HG03469 (cell line): ENCODE measurements around the gene ITPRIPL1.
A peak's percentile ranks its signal among the peaks of the same experiment; 100 is the strongest.

ENCODE experiments used
- ATAC-seq: cut with Tn5 transposase; IDR thresholded peaks from one replicate; pipeline ENCODE4 v1.9.1; 2021; ENCODE audit warnings: mild to moderate bottlenecking, moderate library complexity, moderate number of reproducible peaks; ENCODE audit not compliant: unreplicated experiment

The ITPRIPL1 gene

DNA sequence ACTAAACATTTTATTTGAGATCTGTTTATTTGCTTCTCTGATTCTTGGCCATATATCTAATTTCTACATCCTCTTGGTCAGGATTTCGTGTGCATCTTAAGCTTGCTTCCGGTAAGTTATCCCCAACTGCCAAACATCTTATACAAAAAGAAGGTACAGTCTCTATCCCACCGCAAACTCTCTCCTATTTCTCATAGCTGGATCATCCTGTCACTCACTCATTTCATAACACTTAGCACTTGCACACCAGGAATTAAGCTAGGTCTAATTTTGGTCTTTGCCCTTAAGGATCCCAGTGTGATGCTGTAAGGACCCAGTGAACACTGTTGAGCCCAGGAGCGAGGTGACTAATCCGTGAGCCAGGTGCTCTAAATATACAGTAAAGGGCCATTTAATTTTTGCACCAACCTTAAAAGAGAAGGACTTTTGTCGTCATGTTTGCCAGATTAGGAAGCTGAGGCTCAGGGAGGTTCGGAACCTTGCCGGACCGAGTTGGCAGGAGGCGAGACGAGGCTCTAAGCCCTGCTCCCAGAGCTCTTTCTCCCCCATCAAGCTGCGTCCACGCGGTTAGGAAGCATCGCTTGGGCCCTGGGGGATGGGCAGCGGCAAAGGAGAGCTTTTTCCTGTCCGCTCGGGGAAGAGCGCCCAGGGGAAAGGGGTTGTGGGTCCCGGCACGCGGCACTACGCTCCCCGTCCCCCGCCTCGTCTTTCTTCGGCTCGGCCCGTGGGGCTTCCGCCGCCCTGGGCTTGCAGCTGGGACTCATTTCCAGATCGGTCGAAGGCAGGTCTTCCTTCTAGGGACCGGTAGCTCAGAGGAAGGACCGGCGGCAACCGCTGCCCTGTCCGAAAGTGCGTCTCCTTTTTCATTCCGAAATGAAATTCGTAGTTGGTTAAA, 4.1 kb upstream of the ITPRIPL1 start:
- no peak for ATAC-seq

- no peak for ATAC-seq
Observed at GRCh38 chr2:96323849-96324248, 1.3 kb upstream of the ITPRIPL1 start.

- no peak for ATAC-seq
Observed at GRCh38 chr2:96324721-96325040, 436 bp upstream of the ITPRIPL1 start.

DNA sequence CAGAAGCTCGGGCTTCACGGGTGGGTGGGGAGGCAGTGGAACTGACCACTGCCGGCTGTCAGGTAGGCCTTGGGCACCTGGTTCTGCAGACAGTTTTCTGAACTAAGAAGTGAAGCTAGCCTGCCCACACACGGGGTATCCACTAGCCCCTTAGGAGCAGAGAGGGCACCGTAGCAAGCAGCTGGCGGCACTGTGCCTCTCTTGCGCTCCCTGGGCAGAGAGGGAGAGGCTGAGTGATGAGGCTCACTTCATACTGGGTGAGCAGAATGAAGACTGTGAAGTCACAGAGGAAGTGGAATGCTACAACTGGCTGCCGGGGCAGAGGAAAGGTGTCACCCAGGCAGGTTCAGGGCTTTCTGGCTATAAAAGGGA, 753 bp downstream of the ITPRIPL1 start:
- ATAC-seq, result no peak

GRCh38 chr2:96326564-96326963, 1.4 kb downstream of the ITPRIPL1 start:
- no peak for ATAC-seq

DNA sequence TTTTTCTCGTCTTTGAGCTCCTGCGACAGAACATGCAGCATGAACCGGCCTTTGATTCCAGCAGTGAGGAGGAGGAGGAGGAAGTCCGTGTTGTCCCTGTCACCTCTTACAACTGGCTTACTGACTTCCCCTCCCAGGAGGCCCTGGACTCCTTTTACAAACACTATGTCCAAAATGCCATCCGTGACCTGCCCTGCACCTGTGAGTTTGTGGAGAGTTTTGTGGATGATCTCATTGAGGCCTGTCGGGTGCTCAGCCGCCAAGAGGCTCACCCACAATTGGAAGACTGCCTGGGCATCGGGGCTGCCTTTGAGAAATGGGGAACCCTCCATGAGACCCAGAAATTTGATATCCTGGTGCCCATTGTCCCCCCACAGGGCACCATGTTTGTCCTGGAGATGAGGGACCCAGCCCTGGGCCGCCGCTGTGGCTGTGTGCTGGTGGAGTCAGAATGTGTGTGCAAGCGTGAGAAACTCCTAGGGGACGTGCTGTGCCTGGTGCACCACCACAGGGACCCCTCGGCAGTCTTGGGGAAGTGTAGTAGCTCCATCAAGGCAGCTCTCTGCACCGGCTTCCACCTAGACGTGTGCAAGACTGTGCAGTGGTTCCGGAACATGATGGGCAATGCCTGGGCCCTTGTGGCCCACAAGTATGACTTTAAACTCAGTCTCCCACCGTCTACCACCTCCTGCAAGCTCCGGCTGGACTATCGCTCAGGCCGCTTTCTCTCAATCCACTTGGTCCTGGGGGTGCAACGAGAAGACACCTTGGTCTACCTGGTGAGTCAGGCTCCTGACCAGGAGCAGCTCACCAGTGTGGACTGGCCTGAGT, 2.1 kb downstream of the ITPRIPL1 start:
- ATAC-seq, result no peak

DNA sequence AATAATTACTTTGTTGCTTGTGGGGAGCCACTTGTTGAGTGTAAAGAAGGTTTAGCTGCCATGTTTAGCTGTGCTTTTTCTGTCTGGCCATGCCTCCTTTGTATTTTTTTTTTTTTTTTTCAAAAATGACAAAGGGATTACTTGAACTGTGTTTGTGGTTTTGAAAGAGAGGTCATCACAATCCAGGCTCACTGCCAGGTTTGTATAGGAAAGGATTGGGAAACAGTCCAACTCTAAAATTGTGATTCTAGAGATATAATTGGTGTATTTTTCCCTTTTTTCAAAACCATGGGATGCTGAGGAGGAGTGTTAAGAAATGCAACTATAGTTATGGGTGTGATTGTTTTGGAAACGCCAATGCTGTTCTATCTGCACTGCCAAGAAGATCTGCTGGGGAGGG, 4.3 kb downstream of the ITPRIPL1 start:
- ATAC-seq, result no peak

GRCh38 chr2:96329874-96330273, 4.8 kb downstream of the ITPRIPL1 start:
- no peak for ATAC-seq

GRCh38 chr2:96330407-96330806, 5.3 kb downstream of the ITPRIPL1 start:
- no peak for ATAC-seq

DNA sequence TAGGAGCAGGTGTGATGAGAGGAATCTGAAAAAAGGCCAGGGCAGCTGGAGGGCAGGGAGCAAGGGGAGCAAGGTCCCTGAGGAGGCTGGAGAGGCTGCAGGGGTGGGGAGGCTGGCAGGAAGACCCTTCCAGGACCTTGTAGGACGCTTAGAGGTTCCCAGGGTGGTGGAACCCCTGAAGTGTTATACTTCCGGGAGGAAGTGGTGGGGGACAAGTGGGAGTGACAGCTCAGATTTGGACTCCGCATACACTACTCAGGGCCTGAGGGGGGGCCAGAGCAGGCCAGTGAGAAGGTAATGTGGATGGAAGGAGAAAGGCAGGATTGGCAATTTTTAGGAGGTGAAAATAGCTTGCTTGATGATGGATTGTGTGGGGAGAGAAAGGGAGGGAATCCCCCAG, 8.6 kb downstream of the ITPRIPL1 start:
- ATAC-seq, result no peak

- no peak for ATAC-seq
Observed at GRCh38 chr2:96336104-96336775, 11.1 kb downstream of the ITPRIPL1 start.

DNA sequence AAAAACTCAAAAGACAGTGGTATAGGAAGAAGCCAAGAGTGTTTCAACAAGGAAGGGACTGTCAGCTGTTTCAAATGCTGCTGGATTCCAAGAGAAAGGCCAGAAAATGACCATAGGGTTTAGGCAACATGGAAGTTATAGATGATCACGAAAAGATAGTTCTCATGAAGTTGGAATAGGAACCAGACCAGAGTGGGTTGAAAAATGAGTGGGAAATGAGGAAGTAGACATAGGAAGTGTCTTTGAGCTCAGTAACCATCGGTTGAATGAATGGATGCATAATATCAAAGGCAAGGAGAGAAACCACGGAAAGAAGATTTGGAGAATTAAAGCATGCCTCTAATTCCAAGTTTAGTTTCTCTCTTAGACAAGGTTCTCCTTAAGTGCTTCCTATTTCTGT, 11.8 kb downstream of the ITPRIPL1 start:
- no peak for ATAC-seq

DNA sequence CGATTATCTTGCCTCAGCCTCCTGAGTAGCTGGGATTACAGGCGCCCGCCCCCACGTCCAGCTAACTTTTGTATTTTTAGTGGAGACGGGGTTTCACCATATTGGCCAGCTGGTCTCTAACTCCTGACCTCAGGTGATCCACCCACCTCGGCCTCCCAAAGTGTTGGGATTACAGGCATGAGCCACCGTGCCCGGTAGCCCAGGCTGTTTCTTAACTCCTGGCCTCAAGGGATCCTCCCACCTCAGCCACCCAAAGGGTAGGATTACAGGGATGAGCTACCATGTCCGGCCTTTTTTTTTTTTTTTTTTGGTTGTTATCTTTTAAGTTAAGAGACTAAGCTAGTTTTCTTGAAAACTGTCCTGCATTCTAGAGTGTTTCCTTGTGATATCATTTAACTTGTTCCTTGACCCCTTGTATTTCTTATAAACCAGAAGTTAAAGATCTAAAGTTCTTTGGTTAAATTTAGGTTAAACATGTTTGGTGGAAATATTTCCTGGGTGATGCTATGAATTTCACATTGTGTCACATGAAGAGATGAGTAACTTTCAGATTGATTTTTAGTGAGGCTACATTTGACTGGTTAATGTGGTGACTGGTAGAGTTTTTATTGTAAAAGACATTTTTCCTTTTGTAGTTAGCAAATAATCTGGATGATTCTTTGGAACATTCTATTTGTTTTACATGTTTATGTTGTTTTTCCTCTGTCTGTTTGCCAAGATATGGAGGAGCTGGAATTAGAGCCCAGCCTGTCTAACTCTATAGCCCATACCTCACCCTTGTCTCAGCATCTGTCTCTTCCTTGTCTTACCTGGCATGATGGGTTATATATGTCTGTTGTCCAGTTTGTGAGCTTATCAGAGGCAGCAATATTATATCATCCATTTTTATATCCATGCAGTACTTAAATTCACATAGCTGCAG, 15.6 kb downstream of the ITPRIPL1 start:
- no peak for ATAC-seq

GRCh38 chr2:96341641-96342040, 16.5 kb downstream of the ITPRIPL1 start:
- ATAC-seq, result no peak

GRCh38 chr2:96342085-96342484, 17.0 kb downstream of the ITPRIPL1 start:
- no peak for ATAC-seq

DNA sequence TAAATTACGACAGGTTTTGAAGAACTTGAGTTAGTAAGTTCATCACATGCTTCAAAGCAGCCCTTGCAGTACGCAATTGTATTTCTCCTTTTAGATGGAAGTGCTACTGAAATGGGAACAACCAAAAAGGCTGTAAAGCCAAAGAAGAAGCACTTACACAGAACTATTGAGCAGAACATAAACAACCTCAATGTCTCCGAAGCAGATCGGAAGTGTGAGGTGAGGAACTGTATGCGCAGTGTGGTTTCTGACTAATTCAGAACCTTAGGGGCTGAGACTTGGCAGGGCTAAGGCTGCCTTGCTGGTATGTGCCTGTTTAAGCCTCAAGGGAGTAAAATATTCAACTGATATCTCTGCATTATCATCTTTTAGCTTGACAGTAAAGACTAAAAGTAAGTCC, 18.9 kb downstream of the ITPRIPL1 start:
- ATAC-seq, result peak; percentile 81

DNA sequence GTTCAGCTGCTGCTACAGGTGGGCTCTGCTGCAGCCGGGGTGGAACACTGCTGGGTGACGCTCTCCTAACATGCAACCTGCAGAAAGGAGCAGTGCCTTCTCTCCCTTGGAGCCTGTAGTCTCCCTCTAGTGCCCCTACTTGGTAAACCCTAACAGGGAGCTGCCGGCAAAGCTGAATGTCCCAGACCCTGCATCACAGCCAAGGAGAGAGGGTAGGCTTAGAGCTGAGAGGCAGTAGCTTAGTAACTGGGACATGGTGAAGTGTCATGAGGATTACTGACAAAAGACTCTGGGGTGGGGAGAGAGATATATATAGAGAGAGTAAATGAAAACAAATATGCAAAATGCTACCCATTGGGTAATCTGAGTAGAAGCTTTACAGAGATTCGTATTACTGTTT, 20.3 kb downstream of the ITPRIPL1 start:
- no peak for ATAC-seq

DNA sequence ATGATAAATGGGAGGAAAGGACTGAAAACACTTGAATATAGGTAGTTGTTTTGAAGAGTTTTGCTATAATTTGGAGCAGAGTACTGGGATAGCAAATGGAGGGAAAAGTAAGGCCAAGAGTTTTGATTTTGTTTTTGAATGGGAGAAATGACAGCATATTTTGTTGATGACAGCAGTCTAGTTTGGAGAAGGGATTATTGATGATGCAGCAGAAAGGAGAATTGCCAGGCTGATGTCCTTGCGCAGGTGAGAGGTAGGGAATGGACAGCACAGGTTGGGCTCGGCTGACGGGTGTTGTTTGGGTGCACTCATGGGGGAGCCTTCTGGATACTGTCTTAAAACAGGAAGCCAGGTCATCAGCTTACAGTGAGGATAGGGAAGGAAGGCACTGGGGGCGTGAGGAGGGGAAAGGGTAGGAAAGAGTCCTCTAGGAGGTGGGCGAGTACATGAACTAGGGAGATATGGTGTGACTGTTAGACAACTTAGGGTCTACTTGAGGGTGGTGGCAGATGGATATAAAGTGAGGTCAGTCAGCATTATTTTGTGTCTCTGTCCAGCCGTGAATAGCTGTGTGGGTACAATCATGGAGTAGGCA, 20.8 kb downstream of the ITPRIPL1 start:
- ATAC-seq, result no peak

DNA sequence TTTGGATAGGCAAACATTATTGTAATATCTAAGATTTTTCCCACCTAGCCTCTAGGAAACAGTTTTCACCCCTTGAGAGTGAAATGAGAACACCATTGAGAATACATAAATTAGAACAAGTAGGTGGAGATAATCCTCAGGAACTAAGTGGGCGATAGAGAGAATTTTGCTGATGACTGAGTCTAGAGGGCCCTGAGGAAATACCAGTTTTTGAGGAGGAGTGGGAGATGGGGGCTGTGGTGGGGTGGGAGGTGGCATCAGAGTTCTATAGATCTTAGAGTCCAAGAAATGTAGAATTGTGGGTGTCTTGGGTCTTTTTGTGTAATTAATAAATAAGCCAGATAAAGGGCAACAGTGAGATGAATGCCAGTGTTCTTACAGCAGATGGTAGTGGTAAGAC, 22.3 kb downstream of the ITPRIPL1 start:
- no peak for ATAC-seq

DNA sequence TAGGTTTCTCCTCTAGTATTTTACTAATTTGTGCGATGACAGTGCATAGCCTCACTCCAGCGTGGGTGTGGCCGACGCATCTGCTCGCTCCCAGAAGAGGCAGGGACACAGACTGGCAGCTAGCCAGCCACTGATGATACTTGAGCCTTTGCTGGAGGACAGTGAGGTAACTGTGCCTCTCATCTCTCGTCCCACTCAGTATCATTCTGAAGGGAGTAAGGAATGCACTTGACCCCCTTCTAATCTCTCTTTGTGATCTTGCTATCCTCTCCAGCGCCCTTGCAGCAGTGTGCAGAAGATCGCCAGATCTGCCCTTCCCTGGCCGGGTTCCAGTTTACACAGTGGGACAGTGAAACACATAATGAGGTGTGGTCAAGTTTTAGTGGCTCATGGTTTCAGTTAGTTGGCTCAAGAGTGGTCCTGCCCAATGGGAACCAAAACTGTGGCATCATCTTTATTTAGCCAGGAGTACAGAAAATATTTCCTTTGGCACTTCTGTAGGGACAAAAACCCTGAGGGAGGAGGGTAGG, 28.0 kb downstream of the ITPRIPL1 start:
- no peak for ATAC-seq
